Measurements from ENCODE around the gene ZNF205. TPM values are rescaled to one million over a fixed set of nuclear protein-coding genes. Genes with fewer than 3 reads are reported as not detected.

Gene ZNF205
- total RNA-seq, 1 experiment from 2014 or later, result 17.0 TPM

DNA sequence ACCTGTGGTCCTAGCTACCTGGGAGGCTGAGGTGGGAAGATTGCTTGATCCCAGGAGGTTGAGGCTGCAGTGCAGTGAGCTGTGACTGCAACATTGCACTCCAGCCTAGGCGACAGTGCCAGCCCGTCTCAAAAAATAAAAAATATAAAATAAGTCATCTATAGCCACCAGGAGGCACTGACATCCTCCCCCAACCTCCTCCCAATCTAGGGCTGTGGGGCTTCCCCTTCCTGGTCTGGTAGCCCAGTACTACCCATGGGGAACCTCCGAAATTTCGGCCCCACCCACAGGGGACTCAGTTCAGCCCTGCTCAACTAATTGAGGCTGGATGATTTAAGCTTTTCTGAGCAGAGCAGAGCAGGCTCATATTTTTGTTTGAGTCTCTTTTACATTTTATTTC is 16.5 kb upstream of the ZNF205 start:
- Histone ChIP-seq H3K4me2 (ENCODE audit: low read length) (no peak overlapping the region), H3K9ac (ENCODE audit: low read length) (no peak overlapping the region), H3K27me3 (ENCODE audit: insufficient read depth, low read length) (no peaks in the 10 kb centered on the region), H3K36me3 (ENCODE audit: control insufficient read depth in 1 of 2, insufficient read depth in 2 of 2, low read length in 2 of 2) (no peaks in the 10 kb centered on the region), H3K27ac (ENCODE audit: low read depth, low read length) (no peak overlapping the region), H3K9me3 (ENCODE audit: control insufficient read depth in 1 of 2, insufficient read depth in 1 of 2, low read depth in 1 of 2, low read length in 2 of 2) (no peaks in the 10 kb centered on the region), H3K79me2 (ENCODE audit: insufficient read depth, low read length) (no peaks in the 10 kb centered on the region), H3K4me3 (replicated peaks in 1 of 2; ENCODE audit: low read depth in 1 of 2, low read length in 2 of 2) (no peak overlapping the region), H3K9me2 (ENCODE audit: insufficient read depth) (no peaks in the 10 kb centered on the region), H4K20me1 (ENCODE audit: insufficient read depth) (no peaks in the 10 kb centered on the region), H3K4me1 (ENCODE audit: control insufficient read depth in 1 of 2, insufficient read depth in 2 of 2, low read length in 2 of 2) (peaks cover 12 to 21% of the 10 kb centered on the region in 2 experiments), H2AFZ (ENCODE audit: low read depth, low read length, poor library complexity, severe bottlenecking) (peak overlapping the region; percentile 82)
- ChIA-PET CTCF (interaction anchor here (1.1 to 1.3 kb wide), 4 partner anchors 11 to 64 kb away, joined by 3 read pairs; no protein-coding TSS in a partner anchor), RAD21 (ENCODE audit: low non-redundant PET in 1 of 2, low total read pairs in 2 of 2, uncharacterized antibody in 2 of 2, unreplicated experiment in 2 of 2) (no interaction called here), POLR2A (interaction anchor here (0.8 kb wide), 1 partner anchor 10 kb away, joined by 5 read pairs; no protein-coding TSS in a partner anchor)
- intact Hi-C loops (cut with micrococcal nuclease), result loop anchor here (2.0 kb wide), 1 partner anchor 77 kb away; no protein-coding TSS in a partner anchor
- TF ChIP-seq ZNF274 (IDR thresholded peaks at IDR 0.05; ENCODE audit: low read depth, low read length) (no peak), EGR1 (IDR thresholded peaks at IDR 0.05; ENCODE audit: low read depth) (no peak), POLR2AphosphoS5 (IDR thresholded peaks at IDR 0.05; ENCODE audit: low read depth, low read length) (no peak), ZFX (IDR thresholded peaks at IDR 0.05) (no peak), CBX3 (IDR thresholded peaks at IDR 0.05; ENCODE audit: low read depth) (no peak), POLR2A (IDR thresholded peaks at IDR 0.05; ENCODE audit: borderline replicate concordance, extremely low read depth, insufficient read depth, insufficient read length) (no peak), RAD21 (IDR thresholded peaks at IDR 0.05; ENCODE audit: low read depth) (peak; percentile 47), SIN3A (IDR thresholded peaks at IDR 0.05; ENCODE audit: low read depth) (no peak), ELF1 (IDR thresholded peaks at IDR 0.05; ENCODE audit: borderline replicate concordance, low read depth) (no peak), YY1 (IDR thresholded peaks at IDR 0.05; ENCODE audit: extremely low read depth, insufficient replicate concordance, low read depth, low read length) (no peak), CEBPB (IDR thresholded peaks at IDR 0.05; ENCODE audit: low read depth) (no peak), SP1 (IDR thresholded peaks at IDR 0.05; ENCODE audit: low read depth) (no peak)
- TF ChIP-seq, protein P1, sequence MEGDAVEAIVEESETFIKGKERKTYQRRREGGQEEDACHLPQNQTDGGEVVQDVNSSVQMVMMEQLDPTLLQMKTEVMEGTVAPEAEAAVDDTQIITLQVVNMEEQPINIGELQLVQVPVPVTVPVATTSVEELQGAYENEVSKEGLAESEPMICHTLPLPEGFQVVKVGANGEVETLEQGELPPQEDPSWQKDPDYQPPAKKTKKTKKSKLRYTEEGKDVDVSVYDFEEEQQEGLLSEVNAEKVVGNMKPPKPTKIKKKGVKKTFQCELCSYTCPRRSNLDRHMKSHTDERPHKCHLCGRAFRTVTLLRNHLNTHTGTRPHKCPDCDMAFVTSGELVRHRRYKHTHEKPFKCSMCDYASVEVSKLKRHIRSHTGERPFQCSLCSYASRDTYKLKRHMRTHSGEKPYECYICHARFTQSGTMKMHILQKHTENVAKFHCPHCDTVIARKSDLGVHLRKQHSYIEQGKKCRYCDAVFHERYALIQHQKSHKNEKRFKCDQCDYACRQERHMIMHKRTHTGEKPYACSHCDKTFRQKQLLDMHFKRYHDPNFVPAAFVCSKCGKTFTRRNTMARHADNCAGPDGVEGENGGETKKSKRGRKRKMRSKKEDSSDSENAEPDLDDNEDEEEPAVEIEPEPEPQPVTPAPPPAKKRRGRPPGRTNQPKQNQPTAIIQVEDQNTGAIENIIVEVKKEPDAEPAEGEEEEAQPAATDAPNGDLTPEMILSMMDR (IDR thresholded peaks at IDR 0.05 in 2 of 3, conservative IDR thresholded peaks at IDR 0.05 in 1 of 3; ENCODE audit: borderline replicate concordance in 1 of 3, insufficient read depth in 1 of 3, low read depth in 2 of 3, low read length in 2 of 3), result peak; percentile 41 to 52 (median 44); a peak in 5 of 6 replicates
- peak; percentile 21 for DNase-seq (ENCODE audit: low read depth, low spot score)
- peak; percentile 64 for ATAC-seq
- no TSS peak for BruUV-seq (replicated peaks)
